ENCODE measurements around the gene CTNS.

Gene CTNS

GRCh38 chr17:3622977-3623594, 13.5 kb upstream of the CTNS start:
- DNase-seq (ENCODE audit: extremely low read depth in 1 of 2, low read depth in 1 of 2): no peak

- DNase-seq (ENCODE audit: extremely low read depth in 1 of 2, low read depth in 1 of 2): no peak
Measured at GRCh38 chr17:3626831-3627768, 9.5 kb upstream of the CTNS start.

GRCh38 chr17:3627769-3628167, 8.8 kb upstream of the CTNS start:
- no peak for DNase-seq (ENCODE audit: extremely low read depth in 1 of 2, low read depth in 1 of 2)

GRCh38 chr17:3630781-3631180, 5.8 kb upstream of the CTNS start:
- DNase-seq (ENCODE audit: extremely low read depth in 1 of 2, low read depth in 1 of 2): no peak

- DNase-seq (ENCODE audit: extremely low read depth in 1 of 2, low read depth in 1 of 2): no peak
Measured at GRCh38 chr17:3632287-3632686, 4.3 kb upstream of the CTNS start.

- DNase-seq (ENCODE audit: extremely low read depth in 1 of 2, low read depth in 1 of 2): no peak
Measured at GRCh38 chr17:3635474-3636153, 946 bp upstream of the CTNS start.

- no peak for DNase-seq (ENCODE audit: extremely low read depth in 1 of 2, low read depth in 1 of 2)
Measured at GRCh38 chr17:3636908-3637373, 381 bp downstream of the CTNS start.

GRCh38 chr17:3639981-3640596, 3.5 kb downstream of the CTNS start:
- DNase-seq (ENCODE audit: extremely low read depth in 1 of 2, low read depth in 1 of 2): peak in 1 of 2 donors; percentile 74

GRCh38 chr17:3641014-3641413, 4.5 kb downstream of the CTNS start:
- DNase-seq (ENCODE audit: extremely low read depth in 1 of 2, low read depth in 1 of 2): no peak

- DNase-seq (ENCODE audit: extremely low read depth in 1 of 2, low read depth in 1 of 2): no peak
Measured at GRCh38 chr17:3641717-3642486, 5.3 kb downstream of the CTNS start.

GRCh38 chr17:3643889-3644349, 7.4 kb downstream of the CTNS start:
- peak in 1 of 2 donors; percentile 65 for DNase-seq (ENCODE audit: extremely low read depth in 1 of 2, low read depth in 1 of 2)

GRCh38 chr17:3645310-3645709, 8.8 kb downstream of the CTNS start:
- no peak for DNase-seq (ENCODE audit: extremely low read depth in 1 of 2, low read depth in 1 of 2)

GRCh38 chr17:3647251-3647650, 10.7 kb downstream of the CTNS start:
- no peak for DNase-seq (ENCODE audit: extremely low read depth in 1 of 2, low read depth in 1 of 2)

GRCh38 chr17:3647769-3648555, 11.4 kb downstream of the CTNS start:
- peak in 1 of 2 donors; percentile 53 for DNase-seq (ENCODE audit: extremely low read depth in 1 of 2, low read depth in 1 of 2)

- DNase-seq (ENCODE audit: extremely low read depth in 1 of 2, low read depth in 1 of 2): no peak
Measured at GRCh38 chr17:3655766-3656165, 19.2 kb downstream of the CTNS start.

GRCh38 chr17:3656353-3656752, 19.8 kb downstream of the CTNS start:
- DNase-seq (ENCODE audit: extremely low read depth in 1 of 2, low read depth in 1 of 2): no peak

- DNase-seq (ENCODE audit: extremely low read depth in 1 of 2, low read depth in 1 of 2): no peak
Measured at GRCh38 chr17:3656755-3657587, 20.4 kb downstream of the CTNS start.

- DNase-seq (ENCODE audit: extremely low read depth in 1 of 2, low read depth in 1 of 2): no peak
Measured at GRCh38 chr17:3657588-3657869, 21.0 kb downstream of the CTNS start.
